Kidney (tissue), 14 donors: ENCODE measurements around the gene DLG2. TPM values are rescaled to one million over a fixed set of nuclear protein-coding genes. Genes with fewer than 3 reads are reported as not detected.

Source experiments
- DNase-seq, 5 donors: peaks; one replicate each; pipeline ENCODE4 v3.0.0-alpha.2; 2013 to 2020
- FAIRE-seq: peaks from 2 replicates; lab custom pipeline; 2012; peaks lifted over from hg19 to GRCh38; lab: Jason Lieb, UNC
- H3K27ac ChIP-seq, 2 donors: one replicate each; pipeline ENCODE4 v1.7.0; 2013; ENCODE audit warnings: low read depth in 2 of 2, low read length in 2 of 2, inconsistent platforms in 1 of 2
- H3K27me3 ChIP-seq: one replicate; pipeline ENCODE4 v1.7.1; 2013; ENCODE audit warnings: low read length, inconsistent platforms; ENCODE audit not compliant: control insufficient read depth, insufficient read depth
- H3K36me3 ChIP-seq, 3 donors: one replicate each; pipeline versions ENCODE4 v1.7.0 to v1.7.1; 2013; ENCODE audit warnings: low read length in 3 of 3, control low read depth in 1 of 3, inconsistent platforms in 1 of 3; ENCODE audit not compliant: insufficient read depth in 3 of 3, control insufficient read depth in 2 of 3
- H3K4me1 ChIP-seq, 3 donors: one replicate each; pipeline versions ENCODE4 v1.7.0 to v1.7.1; 2013; ENCODE audit warnings: low read length in 3 of 3, inconsistent platforms in 1 of 3, low read depth in 1 of 3; ENCODE audit not compliant: control insufficient read depth in 2 of 3, insufficient read depth in 2 of 3
- H3K4me3 ChIP-seq, 3 donors: one replicate each; pipeline versions ENCODE4 v1.7.0 to v1.8.1; 2013; ENCODE audit warnings: low read length in 3 of 3, control low read depth in 1 of 3, inconsistent platforms in 1 of 3
- H3K9ac ChIP-seq, 3 donors: one replicate each; pipeline versions ENCODE4 v1.7.0 to v1.7.1; 2013; ENCODE audit warnings: low read length in 3 of 3, control low read depth in 1 of 3, inconsistent platforms in 1 of 3
- H3K9me3 ChIP-seq, 3 donors: one replicate each; pipeline versions ENCODE4 v1.7.0 to v1.7.1; 2013; ENCODE audit warnings: low read length in 3 of 3, control low read depth in 1 of 3, inconsistent platforms in 1 of 3; ENCODE audit not compliant: control insufficient read depth in 2 of 3, insufficient read depth in 1 of 3
- CTCF ChIP-seq: IDR thresholded peaks from 3 replicates; pipeline ENCODE4 v1.5.1; 2012; ENCODE audit warnings: mild to moderate bottlenecking, moderate library complexity, borderline replicate concordance; ENCODE audit not compliant: insufficient read depth; ENCODE audit errors: extremely low read depth
- intact Hi-C: fragments of 100-400 bp; cut with DNase I; formaldehyde crosslinking; loops from one replicate; pipeline ENCODE4 v1.11.1; 2022
- polyA plus RNA-seq: library from polyadenylated mRNA; stranded (reverse); fragments of 350-450 nt; fragmentation: Illumina TruSeq; extraction: RNeasy Lipid Tissue Mini Kit (QIAGEN cat#74804); gene quantifications from one replicate; pipeline ENCODE4 v1.2.3, GENCODE V29; 2014; ENCODE audit warnings: low read depth, low replicate concordance; ENCODE audit not compliant: insufficient read depth
- total RNA-seq: library from RNA; stranded (reverse); fragmentation: NEBNext Ultra II Directional; extraction: Animal tissue kit (Norgen Biotek cat#: 25700); gene quantifications from one replicate; pipeline ENCODE4 v1.2.1, GENCODE V29; 2021
- donor health status: control.
- donor health status: control.
- donor health status: control.
- donor health status: control.
- donor health status: control.
- donor health status: DM: yes; HTN: yes; CAD: no.
- donor health status: Normal renal cell carcinoma (clear cell type).

The DLG2 gene
- total and polyA plus RNA-seq, 2 donors from 2014 or later, result 2.9 to 7.2 TPM

GRCh38 chr11:85652786-85653447 lies 25.8 kb upstream of the DLG2 start:
- H3K4me3 ChIP-seq, result no peak overlapping the region
- H3K4me1 ChIP-seq, result peaks cover 0 to 9% (median 3%) of the 10 kb centered on the region in 3 donors
- H3K27me3 ChIP-seq, result no peaks in the 10 kb centered on the region
- no peak overlapping the region for H3K27ac ChIP-seq
- H3K36me3 ChIP-seq, result peaks cover 3 to 14% (median 10%) of the 10 kb centered on the region in 3 donors
- intact Hi-C loops, result no loop called here
- DNase-seq, result no peak
- FAIRE-seq, result no peak
- H3K9ac ChIP-seq, result no peak overlapping the region
- H3K9me3 ChIP-seq, result no peaks in the 10 kb centered on the region
- no peak for TF ChIP-seq CTCF

DNA sequence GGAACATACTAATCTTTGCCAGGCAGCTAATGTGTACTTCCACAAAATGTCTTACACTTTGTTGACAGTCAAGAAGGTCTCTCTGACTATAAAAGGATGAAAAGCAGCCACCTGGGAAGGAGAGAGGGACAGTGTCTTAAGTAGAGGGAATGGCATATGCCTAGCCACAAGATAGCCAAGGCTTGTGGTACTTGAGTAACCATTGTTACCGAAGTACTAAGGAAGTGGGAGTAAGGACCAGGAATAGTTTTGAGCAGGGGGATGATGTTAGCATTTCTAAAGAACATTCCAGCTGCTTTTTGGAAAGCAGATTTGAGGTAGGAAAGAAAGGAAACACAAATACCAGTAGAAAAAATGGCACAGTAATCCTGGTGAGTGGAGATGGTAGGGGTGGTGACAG lies 24.0 kb upstream of the DLG2 start:
- no peak for FAIRE-seq
- peaks cover 3 to 6% (median 5%) of the 10 kb centered on the region in 3 donors for H3K36me3 ChIP-seq
- no peak for TF ChIP-seq CTCF

GRCh38 chr11:85647604-85648299 lies 20.6 kb upstream of the DLG2 start, which contains the start of gene TMEM126A:
Gene TMEM126A, plus strand, starts transcription at chr11:85647967. Its CDS starts 2,289 bp downstream, at chr11:85650256.
- DNase-seq (peak; percentile 94 to 96 (median 95)), FAIRE-seq (peak; percentile 39)
- H3K27me3 ChIP-seq, result no peaks in the 10 kb centered on the region
- peak within 1 kb of the TSS; percentile 2 to 80 for H3K27ac ChIP-seq
- H3K4me3 ChIP-seq, result peak within 1 kb of the TSS; percentile 97
- peaks cover 0 to 9% (median 3%) of the 10 kb centered on the region in 3 donors for H3K4me1 ChIP-seq
- peak within 1 kb of the TSS; percentile 85 to 93 (median 85) for H3K9ac ChIP-seq
- peaks cover 0 to 3% (median 0%) of the 10 kb centered on the region in 3 donors for H3K36me3 ChIP-seq
- no peak for TF ChIP-seq CTCF
- intact Hi-C loops, result no loop called here
- no peaks in the 10 kb centered on the region for H3K9me3 ChIP-seq

More for the DNA sequence above, 24.0 kb upstream of the DLG2 start:
- Histone ChIP-seq H3K4me3 (no peak overlapping the region), H3K9ac (no peak overlapping the region), H3K9me3 (no peaks in the 10 kb centered on the region), H3K27me3 (no peaks in the 10 kb centered on the region), H3K4me1 (peaks cover 0 to 13% (median 3%) of the 10 kb centered on the region in 3 donors), H3K27ac (no peak overlapping the region)
- intact Hi-C loops, result no loop called here
- no peak for DNase-seq
